HG03521 (cell line): ENCODE data around the gene ACTRT2.

Experiments
- ATAC-seq: cut with Tn5 transposase; IDR thresholded peaks from one replicate; pipeline ENCODE4 v1.9.1; 2021; ENCODE audit warnings: mild to moderate bottlenecking, moderate library complexity; ENCODE audit not compliant: unreplicated experiment

The ACTRT2 gene

GRCh38 chr1:3052501-3052900, 31.2 kb downstream of the ACTRT2 start:
- no peak for ATAC-seq

- ATAC-seq = no peak
Observed at GRCh38 chr1:3053366-3053980, 32.2 kb downstream of the ACTRT2 start.

GRCh38 chr1:3053986-3054385, 32.7 kb downstream of the ACTRT2 start:
- ATAC-seq = no peak

- no peak for ATAC-seq
Observed at GRCh38 chr1:3054474-3054873, 33.2 kb downstream of the ACTRT2 start.

GRCh38 chr1:3055051-3055450, 33.8 kb downstream of the ACTRT2 start:
- no peak for ATAC-seq

- ATAC-seq = no peak
Observed at GRCh38 chr1:3056641-3057040, 35.4 kb downstream of the ACTRT2 start.

- no peak for ATAC-seq
Observed at GRCh38 chr1:3058263-3059030, 37.2 kb downstream of the ACTRT2 start.

GRCh38 chr1:3060127-3060526, 38.9 kb downstream of the ACTRT2 start:
- ATAC-seq = no peak

GRCh38 chr1:3060601-3061551, 39.6 kb downstream of the ACTRT2 start:
- ATAC-seq = no peak

- ATAC-seq = no peak
Observed at GRCh38 chr1:3061566-3061965, 40.3 kb downstream of the ACTRT2 start.

- ATAC-seq = no peak
Observed at GRCh38 chr1:3061981-3062615, 40.8 kb downstream of the ACTRT2 start.

GRCh38 chr1:3062616-3063378, 41.5 kb downstream of the ACTRT2 start:
- ATAC-seq = no peak

- ATAC-seq = no peak
Observed at GRCh38 chr1:3063379-3064295, 42.4 kb downstream of the ACTRT2 start.

GRCh38 chr1:3064296-3064850, 43.1 kb downstream of the ACTRT2 start:
- ATAC-seq = no peak

GRCh38 chr1:3064901-3065300, 43.6 kb downstream of the ACTRT2 start:
- ATAC-seq = no peak

- ATAC-seq = no peak
Observed at GRCh38 chr1:3065396-3065795, 44.1 kb downstream of the ACTRT2 start.

GRCh38 chr1:3065797-3066196, 44.5 kb downstream of the ACTRT2 start:
- no peak for ATAC-seq

- ATAC-seq = no peak
Observed at GRCh38 chr1:3066250-3066711, 45.0 kb downstream of the ACTRT2 start.

- ATAC-seq = no peak
Observed at GRCh38 chr1:3066826-3067225, 45.6 kb downstream of the ACTRT2 start.
